ENCODE measurements around the gene DCHS2.

DCHS2 gene

GRCh38 chr4:154189346-154189745 lies 302.3 kb downstream of the DCHS2 start:
- no peak for DNase-seq

- DNase-seq, result no peak
Measured at GRCh38 chr4:154186888-154187287, 304.7 kb downstream of the DCHS2 start.

- DNase-seq, result no peak
Measured at GRCh38 chr4:154186035-154186434, 305.6 kb downstream of the DCHS2 start.

- no peak for DNase-seq
Measured at GRCh38 chr4:154184238-154184637, 307.4 kb downstream of the DCHS2 start.

GRCh38 chr4:154183264-154183663 lies 308.3 kb downstream of the DCHS2 start:
- DNase-seq, result no peak
